GM18499 (cell line): Measurements from ENCODE around the gene PPAN.

ENCODE experiments used
- ATAC-seq: cut with Tn5 transposase; IDR thresholded peaks from one replicate; pipeline ENCODE4 v1.9.1; 2021; ENCODE audit warnings: moderate number of reproducible peaks; ENCODE audit not compliant: insufficient read depth, unreplicated experiment

PPAN gene

GRCh38 chr19:10137751-10138682, 31.9 kb downstream of the PPAN start:
- no peak for ATAC-seq

- ATAC-seq: no peak
Observed at GRCh38 chr19:10138879-10139795, 33.0 kb downstream of the PPAN start.

- ATAC-seq: no peak
Observed at GRCh38 chr19:10139952-10140351, 33.8 kb downstream of the PPAN start.

- no peak for ATAC-seq
Observed at GRCh38 chr19:10141479-10141878, 35.3 kb downstream of the PPAN start.

DNA sequence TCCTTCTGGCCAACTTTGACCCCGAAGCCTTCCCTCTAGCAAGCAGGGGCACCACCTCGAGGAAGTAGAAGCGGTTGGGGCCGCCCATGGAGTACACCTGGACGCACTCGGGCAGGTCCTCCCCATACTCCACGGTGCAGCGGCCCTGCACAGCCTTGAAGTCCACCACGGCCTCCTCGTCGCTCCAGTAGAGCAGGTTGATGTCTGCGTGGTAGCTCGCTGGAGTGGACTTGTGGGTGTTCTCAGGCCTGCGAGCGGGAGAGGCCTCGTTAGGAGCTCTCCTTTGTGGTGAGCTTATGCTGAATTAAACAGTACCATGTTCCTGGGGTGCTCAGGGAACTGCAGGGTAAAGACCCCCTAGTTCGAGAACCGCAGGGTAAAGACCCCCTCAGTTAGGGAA, 35.8 kb downstream of the PPAN start:
- ATAC-seq: no peak

DNA sequence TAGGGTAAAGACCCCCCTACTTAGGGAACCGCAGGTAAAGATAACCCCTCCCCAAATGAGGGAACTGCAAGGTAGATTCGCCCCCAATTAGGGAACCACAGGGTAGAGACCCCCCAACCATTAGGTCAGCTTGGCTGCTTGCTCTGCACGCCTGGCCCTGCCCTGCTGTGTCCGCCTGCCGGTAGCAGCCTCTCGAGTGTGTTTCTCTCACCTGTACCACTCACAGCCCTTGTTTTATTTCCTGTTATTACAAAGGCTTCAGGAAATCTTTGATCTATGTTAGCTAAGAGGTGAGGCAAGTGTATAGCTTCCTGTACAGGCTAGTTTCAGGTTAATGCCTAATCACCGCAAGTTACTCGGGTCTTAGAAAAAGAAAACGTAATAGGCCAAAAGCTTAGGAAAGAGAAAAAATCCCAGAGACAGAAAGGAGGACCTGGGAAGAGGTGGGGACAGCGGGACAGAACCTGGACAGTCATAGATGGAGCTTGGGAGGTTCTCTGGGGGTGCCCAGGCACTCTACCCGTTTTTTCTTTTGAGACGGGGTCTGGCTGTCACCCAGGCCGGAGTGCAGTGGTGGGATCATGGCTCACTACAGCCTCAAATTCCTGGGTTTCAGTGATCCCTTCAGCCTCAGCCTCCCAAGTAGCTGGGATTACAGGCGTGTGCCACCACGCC, 36.7 kb downstream of the PPAN start:
- no peak for ATAC-seq

DNA sequence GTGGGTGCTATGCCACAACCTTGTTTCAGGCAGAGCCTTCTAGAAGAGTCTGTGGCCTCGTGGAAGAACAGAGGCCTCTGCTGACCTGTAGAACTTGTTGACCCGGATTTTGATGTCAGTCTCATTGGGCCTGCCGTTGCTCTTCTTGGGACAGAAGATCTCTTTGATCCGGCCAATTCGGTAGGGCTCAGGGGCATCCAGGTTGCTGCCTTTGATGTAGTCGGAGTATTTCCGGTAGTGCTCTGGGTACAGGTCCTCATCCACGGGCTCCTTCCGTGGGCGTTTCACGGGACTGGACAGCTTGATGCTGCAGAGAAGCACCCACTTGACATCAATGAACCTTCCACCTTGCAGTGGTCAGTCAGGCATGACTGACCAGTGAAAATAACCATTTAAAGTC, 37.5 kb downstream of the PPAN start:
- no peak for ATAC-seq

DNA sequence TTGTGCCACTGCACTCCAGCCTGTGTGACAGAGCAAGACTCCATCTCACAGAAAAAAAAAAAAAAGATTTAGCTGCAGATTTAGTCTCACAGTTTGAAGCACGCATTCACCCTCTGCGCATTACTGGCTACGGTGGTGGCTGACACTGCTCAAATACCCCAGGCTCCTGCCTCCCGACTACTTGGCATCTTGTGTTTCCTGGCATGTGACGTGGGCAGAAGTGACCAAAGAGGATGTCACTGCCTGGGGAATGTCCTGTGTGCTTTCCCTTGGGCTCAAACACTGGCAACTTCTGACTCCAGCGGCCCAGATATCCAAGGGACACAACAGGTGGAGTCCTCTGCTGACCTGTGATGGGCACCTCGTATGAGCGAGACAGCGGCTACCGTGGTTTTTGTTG, 38.2 kb downstream of the PPAN start:
- ATAC-seq: no peak

GRCh38 chr19:10145031-10145430, 38.9 kb downstream of the PPAN start:
- ATAC-seq: no peak

GRCh38 chr19:10146142-10146541, 40.0 kb downstream of the PPAN start:
- no peak for ATAC-seq

DNA sequence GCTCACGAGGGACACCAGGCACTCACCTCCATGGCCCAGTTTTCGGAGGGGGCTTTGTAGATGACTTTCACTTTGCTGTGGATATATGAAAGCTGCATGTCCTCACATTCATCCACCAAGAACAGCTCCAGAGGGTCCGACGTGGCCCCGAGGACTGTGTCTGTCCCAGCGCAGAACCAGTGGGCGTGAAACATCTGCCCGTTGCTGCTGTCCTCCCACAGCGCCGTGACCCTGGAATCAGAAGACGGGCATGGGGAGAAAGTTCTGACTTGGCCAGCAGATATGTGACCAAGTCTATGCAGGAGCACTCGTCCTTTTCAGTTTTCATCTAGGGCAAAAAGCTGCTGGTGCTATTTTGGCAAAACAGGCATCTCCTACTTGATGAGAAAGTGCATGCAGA, 43.3 kb downstream of the PPAN start:
- ATAC-seq: no peak

DNA sequence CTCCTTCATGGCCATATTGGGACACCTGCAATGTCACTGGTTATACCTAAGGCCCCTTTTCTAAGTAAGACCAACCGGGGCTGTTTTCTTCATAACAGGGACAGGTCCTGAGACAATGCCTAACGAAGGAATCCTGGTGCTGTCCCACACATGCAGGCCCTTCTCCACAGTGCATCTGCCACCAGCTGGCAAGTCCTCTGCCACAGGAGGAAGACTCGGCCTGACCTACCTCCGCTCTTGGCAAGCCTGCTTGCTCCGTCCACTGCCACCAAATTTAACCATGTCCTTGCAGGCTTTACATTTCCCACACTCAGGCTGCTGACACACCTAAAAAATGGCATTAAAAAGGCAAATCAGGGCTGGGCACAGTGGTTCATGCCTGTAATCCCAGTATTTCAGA, 45.4 kb downstream of the PPAN start:
- no peak for ATAC-seq

DNA sequence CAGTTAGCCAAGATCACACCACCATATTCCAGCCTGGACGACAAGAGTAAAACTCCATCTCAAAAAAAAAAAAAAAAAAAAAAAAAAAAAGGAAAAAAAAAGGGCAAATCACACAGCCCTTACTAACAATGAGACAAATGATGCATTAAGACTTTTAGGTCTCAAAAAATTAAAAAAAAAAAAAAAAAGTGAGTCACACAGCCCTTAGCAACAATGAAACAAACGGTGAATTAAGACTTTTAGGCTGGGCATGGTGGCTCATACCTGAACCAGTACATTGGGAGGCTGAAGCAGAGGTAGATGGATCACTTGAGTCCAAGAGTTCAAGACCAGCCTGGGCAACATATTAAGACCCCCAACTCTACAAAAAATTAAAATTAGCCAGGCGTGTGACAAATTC, 45.9 kb downstream of the PPAN start:
- no peak for ATAC-seq

DNA sequence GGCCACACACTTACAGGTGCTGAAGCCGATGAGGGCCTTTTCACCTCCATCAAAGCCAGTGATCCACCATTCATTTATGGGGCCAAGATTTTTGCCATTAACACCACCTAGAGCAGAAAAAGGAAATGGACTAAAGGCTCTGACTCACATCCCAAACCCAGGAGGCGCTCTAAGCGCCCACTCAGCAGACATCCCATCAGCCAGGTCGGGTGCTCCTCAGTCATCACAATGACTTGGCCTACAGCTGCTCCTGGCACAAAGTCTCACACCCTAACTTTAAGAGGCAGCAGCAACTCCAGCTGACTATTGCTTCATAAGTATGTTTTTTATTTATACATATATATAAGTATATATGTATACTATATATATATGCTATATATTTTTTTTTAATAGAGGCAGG, 49.7 kb downstream of the PPAN start:
- no peak for ATAC-seq

GRCh38 chr19:10158071-10158470, 51.9 kb downstream of the PPAN start:
- no peak for ATAC-seq

GRCh38 chr19:10158485-10158884, 52.3 kb downstream of the PPAN start:
- no peak for ATAC-seq

- ATAC-seq: no peak
Observed at GRCh38 chr19:10159610-10160009, 53.4 kb downstream of the PPAN start.
